Measurements from ENCODE around the gene PTPN18. TPM values are rescaled to one million over a fixed set of nuclear protein-coding genes. Genes with fewer than 3 reads are reported as not detected.

Gene PTPN18
- polyA plus RNA-seq, 3 donors: 32.9 to 50.2 (median 36.3) TPM

DNA sequence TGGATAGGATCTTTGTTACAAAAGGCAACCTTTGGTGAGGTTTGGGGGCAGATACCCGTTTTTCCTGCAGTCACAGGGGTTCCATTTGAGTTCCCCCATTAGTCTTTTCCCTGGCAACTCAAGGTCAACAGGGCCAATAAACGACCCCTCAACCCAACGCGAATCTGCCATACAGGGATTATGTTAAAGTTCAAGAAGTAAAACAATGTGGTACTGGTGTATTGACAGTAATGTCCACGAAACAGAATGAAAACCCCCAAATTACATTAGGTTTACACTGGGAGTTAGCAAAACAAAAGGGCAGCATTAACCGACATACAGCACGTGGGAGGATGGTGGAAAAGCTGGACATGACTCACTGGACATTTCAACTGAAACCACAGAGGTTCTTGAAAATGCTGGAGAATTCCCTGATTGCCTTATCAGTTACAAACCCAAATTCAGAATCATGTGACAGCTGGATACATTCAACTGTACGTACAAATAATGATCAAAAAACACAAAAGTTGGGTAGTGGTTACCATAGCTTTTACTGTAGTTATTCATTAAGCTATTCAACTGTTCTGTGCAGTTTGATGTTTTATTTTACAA is 18.0 kb upstream of the PTPN18 start:
- 50 to 70% (median 69%) methylated on average over 8 of the region's 8 CpGs for WGBS, 3 donors
- H3K27ac ChIP-seq (ENCODE audit: low read depth, low read length): no peak overlapping the region

DNA sequence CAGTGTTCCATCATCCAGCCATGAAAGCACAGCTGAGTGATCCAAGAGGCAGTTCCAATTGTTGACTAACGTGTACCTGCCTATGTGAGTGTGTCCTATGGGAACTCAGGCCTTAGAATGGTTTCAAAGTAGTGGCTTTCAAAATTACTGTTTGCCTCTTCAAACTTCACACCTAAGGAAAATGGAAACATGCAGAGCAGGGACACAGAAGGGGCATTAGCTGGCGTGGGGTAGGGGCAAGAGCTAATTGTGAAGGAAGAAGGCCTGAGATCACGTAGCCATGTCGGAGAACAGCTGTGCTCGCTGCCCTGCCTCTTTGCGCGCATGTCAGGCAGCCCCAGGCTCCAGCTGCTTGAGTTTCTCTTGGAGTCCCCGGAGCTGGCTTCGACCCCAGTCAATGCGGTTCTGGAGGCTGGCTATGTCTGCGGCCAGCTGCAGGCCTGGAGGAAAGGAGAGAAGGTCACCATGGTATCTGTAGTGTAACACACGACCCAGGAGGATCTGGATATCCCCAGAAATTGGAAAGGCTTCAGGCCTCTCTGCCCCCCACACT is 17.0 kb upstream of the PTPN18 start:
- 93 to 96% (median 94%) methylated on average over 12 of the region's 12 CpGs for WGBS, 3 donors
- H3K27ac ChIP-seq (ENCODE audit: low read depth, low read length): no peak overlapping the region

DNA sequence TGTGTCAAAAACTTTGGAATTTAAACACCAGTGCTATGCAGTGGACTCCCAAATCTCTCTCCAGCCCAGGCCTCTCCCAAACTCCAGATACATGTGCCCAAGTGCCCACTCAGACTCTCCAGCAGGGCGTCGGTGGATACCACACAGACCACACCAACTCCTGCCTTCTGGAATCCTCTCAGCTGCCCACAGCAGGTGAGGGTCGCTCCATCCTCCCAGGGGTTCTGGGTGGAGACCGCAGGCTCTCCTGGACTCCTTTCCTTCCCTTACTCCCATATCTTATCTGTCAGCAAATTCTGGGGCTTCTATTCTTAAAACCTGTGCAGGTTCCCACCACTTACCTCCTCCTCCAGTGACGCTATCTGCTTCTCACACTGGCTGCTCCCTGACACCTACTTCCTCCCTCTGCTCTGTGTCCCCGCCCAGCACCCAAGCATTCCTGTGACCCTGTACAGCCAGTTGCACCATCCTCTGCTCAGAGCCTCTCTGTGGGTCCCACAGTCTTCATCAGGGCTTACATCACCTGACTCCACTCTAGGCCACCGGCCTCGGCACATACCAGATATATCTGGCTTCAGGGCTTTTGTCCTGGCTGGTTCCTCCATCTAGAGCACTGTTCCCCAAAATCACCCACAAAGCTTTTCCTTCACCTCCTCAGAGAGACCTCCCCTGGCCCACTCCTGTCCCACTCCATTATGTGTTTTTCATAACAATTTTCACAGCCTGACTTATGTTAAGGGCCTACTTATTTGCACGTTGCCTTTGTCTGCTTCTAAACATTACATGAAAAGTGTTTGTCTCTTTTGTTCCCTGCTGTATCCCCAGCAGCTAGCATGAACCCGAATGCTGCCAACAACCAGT is 15.7 kb upstream of the PTPN18 start:
- 90 to 94% (median 92%) methylated on average over 10 of the region's 10 CpGs for WGBS, 3 donors
- no peak overlapping the region for H3K27ac ChIP-seq (ENCODE audit: low read depth, low read length)

DNA sequence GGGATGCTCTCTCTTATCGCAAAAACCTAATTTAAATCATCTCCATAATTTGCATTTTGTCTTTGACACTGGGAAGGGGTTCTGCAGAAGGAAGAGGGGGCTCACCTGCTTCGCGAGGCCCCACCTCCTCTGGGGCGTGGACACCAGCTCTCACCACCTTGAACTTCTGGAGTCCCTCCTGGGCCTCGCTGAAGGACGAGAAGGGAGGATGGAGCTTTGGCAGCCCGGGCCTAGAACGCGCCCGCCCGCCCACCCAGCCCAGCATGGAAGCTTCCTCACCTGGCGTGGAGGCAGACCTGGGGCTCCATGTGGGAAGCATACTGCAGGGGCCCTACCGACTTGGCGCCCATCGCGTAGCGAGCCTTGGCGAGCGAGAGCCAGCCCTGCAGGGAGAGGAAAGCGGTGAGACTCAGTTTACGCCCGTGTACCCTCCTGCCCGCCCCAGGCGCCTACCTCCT is 14.3 kb upstream of the PTPN18 start:
- WGBS, 3 donors: 1 to 3% (median 2%) methylated on average over 20 to 24 of the region's 24 CpGs
- no peak overlapping the region for H3K27ac ChIP-seq (ENCODE audit: low read depth, low read length)

DNA sequence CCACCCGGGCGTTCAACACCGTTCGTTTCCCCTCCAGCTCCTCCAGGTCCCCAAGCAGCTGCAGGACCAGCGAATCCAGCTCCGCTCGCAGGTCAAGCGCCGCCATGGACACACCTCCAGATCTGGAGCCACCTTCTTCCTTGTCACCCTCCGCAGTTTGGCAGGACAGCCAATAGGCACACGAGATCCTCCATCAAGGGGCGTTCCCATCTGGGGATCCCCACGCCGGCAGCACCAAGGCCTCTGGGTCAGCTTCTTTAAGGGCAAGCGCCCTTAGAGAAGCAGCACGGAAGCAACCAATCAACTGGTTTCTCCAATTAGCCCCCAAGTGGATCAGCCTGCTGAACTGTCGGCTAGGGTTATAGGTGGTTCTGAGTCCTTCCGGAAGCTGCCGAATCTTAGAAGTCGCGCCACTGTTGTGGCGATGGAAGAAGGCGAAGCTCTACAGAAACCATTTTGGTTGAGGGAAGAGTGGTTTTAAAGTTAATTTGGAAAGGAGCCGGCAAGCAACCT is 13.8 kb upstream of the PTPN18 start:
- peak overlapping the region; percentile 11 for H3K27ac ChIP-seq (ENCODE audit: low read depth, low read length)
- WGBS, 3 donors: 0% methylated on average over 21 to 24 of the region's 24 CpGs

DNA sequence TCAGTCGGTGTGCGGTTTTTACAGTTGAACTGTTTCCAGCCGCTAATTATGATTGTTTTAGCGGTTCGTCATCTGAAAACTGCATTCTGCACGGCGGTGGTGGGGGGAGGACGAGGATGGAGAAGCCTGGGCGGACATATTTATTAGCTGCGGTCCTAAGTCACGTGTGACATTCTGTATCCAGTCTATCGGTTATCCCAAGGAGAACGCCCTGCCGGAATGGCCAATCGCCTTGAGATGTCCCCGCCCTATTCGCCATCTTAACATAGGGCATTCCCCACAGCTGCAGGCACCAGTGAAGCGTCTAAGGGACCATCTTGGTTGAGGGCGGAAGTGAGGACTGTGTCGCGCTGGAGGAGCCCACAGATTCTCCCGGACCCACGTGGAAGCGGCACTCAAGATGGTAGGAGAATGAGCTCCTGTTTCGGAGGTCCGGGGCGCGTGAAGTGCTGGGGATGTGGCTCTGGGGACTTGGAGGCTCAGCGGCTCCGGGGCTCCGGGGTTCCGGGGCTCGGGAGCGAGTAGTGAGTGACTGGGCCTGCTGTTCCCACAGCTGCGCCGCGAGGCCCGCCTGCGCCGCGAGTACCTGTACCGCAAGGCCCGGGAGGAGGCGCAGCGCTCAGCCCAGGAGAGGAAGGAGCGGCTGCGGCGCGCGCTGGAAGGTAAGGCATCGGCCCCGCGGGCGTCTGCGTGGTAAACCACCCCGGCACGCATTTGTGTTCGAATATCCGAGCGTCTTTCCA is 13.2 kb upstream of the PTPN18 start, which contains the start of gene IMP4:
Gene IMP4 (plus strand): TSS at position 365 of the 743 bp plus-strand sequence. CDS start 36 bp downstream, at position 401.
- peak within 1 kb of the TSS; percentile 29 for H3K27ac ChIP-seq (ENCODE audit: low read depth, low read length)
- 0% methylated on average over 59 to 60 of the region's 60 CpGs for WGBS, 3 donors

DNA sequence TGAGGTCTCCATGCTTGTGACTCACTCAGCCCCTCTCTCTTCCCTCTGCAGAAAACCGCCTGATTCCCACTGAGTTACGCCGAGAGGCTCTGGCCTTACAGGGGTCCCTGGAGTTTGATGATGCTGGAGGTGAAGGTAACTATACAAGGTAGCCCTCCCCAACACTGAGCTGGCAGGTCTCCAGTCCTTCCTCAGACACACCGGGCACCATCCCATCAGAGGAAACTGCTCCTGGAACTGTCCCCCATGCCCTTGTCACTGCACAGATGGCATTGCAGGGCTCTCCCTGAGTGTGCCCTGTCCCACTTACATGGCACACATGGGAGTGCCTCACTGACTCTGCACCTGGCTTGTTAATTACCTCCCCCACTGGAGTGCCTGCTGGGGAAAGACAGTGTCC is 11.3 kb upstream of the PTPN18 start:
- no peak overlapping the region for H3K27ac ChIP-seq (ENCODE audit: low read depth, low read length)
- WGBS, 3 donors: 93 to 96% (median 93%) methylated on average over 4 of the region's 4 CpGs

DNA sequence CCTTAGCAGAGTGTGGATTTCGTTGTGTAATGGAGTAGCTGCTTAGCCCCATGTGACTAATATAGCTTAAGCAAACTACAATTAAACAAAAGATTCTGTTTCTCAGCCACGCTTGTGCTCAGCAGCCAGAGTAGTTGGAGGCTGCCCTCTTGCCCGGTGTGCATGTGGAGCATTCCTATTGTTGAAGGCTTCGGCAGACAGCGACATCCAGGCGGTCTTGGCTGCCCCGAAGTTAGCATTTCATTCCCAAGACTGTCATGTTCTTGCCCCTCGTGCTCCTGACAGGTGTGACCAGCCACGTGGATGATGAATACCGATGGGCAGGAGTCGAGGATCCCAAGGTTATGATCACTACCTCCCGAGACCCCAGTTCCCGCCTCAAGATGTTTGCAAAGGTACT is 10.8 kb upstream of the PTPN18 start:
- no peak overlapping the region for H3K27ac ChIP-seq (ENCODE audit: low read depth, low read length)
- 93 to 97% (median 97%) methylated on average over 13 of the region's 13 CpGs for WGBS, 3 donors

DNA sequence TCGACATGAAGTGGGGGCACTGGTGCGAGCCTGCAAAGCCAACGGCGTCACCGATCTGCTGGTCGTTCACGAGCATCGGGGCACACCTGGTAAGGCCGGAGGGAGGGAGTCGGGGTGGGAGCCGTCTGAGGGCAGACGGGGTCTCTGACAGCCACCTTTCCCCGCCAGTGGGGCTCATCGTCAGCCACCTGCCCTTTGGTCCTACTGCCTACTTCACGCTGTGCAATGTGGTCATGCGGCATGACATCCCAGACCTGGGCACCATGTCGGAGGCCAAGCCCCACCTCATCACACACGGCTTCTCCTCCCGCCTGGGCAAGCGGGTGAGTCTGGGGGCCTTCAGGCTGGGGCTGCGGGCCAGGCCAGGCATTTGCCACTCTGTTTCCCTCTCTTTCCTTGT is 10.2 kb upstream of the PTPN18 start:
- WGBS, 3 donors: 96 to 99% (median 98%) methylated on average over 21 of the region's 21 CpGs
- H3K27ac ChIP-seq (ENCODE audit: low read depth, low read length): no peak overlapping the region

DNA sequence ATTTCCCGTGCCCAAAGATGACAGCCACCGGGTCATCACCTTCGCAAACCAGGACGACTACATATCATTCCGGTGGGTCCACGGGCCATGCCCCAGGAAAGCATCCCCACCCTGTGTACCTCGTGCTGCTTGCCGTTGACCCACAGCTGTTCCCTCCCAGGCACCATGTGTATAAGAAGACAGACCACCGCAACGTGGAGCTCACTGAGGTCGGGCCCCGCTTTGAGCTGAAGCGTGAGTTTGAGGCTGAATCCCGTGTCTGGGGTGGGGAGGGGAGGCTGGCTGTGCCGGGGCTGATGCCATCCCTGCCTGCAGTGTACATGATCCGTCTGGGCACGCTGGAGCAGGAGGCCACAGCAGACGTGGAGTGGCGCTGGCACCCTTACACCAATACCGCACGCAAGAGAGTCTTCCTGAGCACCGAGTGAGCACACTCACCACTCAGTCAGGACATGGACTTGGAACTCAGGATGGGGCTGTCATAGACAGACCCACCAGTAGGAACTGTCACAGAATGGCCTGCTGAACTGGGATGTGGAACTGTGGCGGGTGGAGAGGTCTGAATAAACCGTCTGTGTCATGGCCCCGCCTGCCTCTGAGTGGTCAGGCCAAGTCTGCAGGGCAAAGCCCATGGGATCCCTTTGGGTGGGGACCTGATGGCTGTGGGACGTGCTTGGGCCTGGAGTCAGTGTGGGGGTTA is 9.7 kb upstream of the PTPN18 start:
- WGBS, 3 donors: 93 to 94% (median 93%) methylated on average over 26 of the region's 26 CpGs

DNA sequence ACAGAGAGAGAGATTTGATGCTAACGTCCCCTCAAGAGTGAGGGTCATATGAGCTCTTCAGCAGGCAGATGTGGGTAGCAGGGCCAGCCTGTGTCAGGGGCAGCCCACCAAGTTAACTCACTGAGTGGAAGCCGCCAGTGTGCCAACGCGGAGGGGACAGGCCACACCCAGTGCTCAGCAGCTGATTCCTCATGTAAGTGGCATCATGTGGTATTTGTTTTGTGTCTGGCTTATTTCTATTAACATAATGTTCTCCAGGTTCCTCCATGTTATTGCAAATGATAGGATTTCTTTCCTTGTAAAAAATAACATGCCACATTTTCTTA is 9.2 kb upstream of the PTPN18 start:
- WGBS, 3 donors: 86 to 89% (median 88%) methylated on average over 4 of the region's 4 CpGs
- no peak overlapping the region for H3K27ac ChIP-seq (ENCODE audit: low read depth, low read length)

More for the DNA sequence above, 9.7 kb upstream of the PTPN18 start:
- no peak overlapping the region for H3K27ac ChIP-seq (ENCODE audit: low read depth, low read length)

DNA sequence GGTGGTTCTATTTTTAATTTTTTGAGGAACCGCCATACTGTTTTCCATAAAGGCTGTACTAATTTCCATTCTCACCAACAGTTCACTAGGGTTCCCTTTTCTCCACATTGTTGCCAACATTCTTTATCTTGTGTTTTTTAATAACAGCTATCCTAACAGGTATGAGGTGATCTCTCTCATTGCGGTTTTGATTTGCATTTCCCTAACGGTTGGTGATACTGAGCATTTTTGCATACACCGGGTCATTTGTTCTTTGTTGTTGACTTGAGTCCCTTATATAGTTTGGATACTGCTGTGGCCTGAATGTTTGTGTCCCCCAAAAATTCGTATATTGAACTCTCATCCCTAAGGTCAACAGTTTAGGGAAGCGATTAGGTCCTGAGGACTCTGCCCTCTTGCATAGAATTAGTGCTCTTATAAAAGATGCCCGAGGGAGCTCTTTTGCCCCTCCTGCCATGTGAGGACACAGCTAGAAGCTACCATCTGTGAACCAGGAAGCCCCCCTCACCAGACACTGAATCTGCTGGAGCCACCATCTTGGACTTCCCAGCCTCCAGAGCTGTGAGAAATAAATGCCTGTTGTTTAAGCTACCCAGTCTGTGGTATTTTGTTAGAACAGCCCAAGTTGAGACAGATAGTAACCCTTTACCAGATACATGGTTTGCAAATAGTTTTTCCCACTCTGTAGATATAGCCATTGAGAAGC is 8.5 kb upstream of the PTPN18 start:
- 91 to 96% (median 93%) methylated on average over 7 of the region's 7 CpGs for WGBS, 3 donors
- H3K27ac ChIP-seq (ENCODE audit: low read depth, low read length): no peak overlapping the region

DNA sequence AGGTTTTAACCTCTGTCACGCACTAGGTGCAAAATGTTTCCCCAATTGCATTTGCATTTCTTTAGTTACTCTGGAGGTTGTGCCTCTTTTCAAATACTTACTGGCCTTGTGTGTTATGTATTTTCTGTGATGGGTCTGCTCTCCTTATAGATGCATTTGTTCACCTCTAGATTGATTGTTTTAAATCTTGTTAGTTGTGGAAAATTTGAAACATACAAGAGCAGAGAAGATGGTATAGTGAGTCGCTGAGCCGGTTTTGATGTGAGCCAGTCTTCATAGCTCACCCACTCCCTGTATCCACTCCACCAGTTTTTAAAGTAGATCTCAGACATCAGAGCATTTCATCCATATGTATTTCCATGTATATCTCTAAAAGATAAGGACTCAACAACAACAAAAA is 6.7 kb upstream of the PTPN18 start:
- 90 to 94% (median 93%) methylated on average over 3 of the region's 3 CpGs for WGBS, 3 donors
- no peak overlapping the region for H3K27ac ChIP-seq (ENCODE audit: low read depth, low read length)

DNA sequence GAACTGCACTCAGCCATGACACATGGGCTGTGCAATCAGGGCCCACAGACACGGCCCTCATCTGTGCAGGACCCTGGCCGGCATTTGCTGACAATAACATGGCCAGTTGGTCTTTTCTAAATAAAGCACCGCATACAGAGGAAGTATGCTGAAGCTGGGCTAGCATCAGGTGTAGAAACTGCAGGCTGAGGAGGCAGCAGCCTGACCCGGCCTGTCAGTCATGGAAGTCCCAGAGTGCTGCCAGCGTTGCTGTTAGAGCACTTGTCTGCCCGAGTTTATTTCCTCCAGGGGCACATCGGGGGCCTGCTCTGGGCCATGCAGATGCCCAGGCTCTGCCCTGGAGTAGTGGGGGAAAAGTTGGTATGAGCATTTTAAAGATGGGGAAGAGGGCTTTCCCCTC is 4.1 kb upstream of the PTPN18 start:
- no peak overlapping the region for H3K27ac ChIP-seq (ENCODE audit: low read depth, low read length)

DNA sequence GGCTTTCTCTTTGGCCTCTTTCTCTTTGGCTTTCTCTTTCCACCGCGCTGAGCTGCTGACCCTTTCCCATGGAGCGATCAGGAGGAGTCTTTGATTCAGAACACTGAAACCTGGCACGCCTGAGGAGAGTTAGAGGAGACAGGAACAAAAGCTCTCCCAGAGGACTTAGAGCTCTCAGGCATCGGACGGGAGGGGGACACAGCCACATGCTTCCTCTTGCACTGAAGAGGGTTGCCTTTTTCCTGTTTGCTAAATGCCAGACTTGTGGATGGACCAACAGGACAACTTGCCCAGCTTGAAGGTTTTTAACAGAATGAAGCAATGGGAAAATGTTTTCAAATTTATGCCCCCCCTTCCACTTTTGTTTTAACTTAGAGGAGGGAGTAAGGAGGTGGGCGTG is 3.6 kb upstream of the PTPN18 start:
- no peak overlapping the region for H3K27ac ChIP-seq (ENCODE audit: low read depth, low read length)
- 39 to 79% (median 42%) methylated on average over 7 of the region's 7 CpGs for WGBS, 3 donors

More for the DNA sequence above, 4.1 kb upstream of the PTPN18 start:
- 42 to 59% (median 47%) methylated on average over 7 of the region's 7 CpGs for WGBS, 3 donors

DNA sequence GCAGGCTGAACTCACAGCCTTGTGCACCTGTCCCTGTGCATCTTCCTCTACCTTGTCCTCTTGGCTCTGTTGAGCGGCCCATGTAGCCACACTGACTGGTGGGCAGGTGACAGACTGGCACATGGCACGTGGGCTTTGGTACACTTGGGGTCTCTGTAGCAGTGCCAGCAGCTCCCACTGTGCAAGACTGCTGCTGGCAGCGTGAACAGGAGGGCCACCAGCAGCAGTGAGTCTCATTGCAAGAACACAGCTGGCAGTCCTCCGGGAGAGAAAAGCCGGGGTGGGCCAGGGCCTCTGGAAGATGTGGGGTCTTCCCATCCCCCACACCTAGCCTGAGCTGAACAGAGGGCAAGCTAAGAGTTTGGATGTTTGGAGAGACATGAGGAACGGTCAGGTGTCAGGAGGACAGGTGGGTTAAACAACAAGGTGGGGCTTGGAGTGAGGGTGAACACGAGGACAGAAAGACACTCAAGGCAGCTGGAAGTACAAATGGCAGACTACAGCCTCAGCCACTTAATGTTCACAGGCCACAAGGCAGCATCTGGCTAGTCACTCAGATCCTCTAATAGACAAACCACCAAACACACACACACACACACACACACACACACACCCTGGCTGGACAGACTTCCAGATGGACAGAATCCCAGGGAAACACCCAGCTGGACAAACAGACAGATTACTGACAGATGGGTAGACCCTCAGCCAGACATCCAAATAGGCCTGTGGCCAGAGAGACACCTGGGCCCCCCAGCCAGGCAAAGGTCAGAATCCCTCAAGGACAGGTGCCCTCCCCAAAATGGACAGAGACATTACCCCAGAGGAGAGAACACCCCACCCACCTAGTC is 2.3 kb upstream of the PTPN18 start:
- WGBS, 3 donors: 68 to 94% (median 90%) methylated on average over 7 of the region's 7 CpGs
- peak overlapping the region; percentile 6 for H3K27ac ChIP-seq (ENCODE audit: low read depth, low read length)

DNA sequence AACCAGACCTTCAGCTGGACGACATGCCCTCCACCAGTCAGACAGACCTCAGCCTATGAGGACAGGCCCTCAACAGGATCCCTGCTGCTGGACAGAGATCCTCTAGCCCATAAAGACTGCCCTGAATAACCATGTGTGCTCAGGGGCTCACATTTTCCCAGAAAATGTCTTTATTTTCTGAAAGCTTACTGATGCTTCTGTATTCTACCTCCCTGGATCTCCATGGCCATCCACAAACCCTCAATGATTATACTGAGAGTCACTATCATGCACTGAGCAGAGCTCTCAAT is 1.8 kb upstream of the PTPN18 start:
- 44 to 68% (median 56%) methylated on average over 1 of the region's 1 CpG for WGBS, 3 donors
- peak overlapping the region; percentile 6 for H3K27ac ChIP-seq (ENCODE audit: low read depth, low read length)
